K562 (cell line): ENCODE results near the gene MAP3K4. TPM values are rescaled to one million over a fixed set of nuclear protein-coding genes. Genes with fewer than 3 reads are reported as not detected.

Experiments
- CEBPB ChIP-seq: fragments of 450-650 bp; IDR thresholded peaks from 2 replicates; pipeline ENCODE4 v1.6.1; 2016; ENCODE audit warnings: missing genetic modification characterization, missing compliant biosample characterization
- EP400 ChIP-seq: fragments of 450-650 bp; IDR thresholded peaks from 2 replicates; pipeline ENCODE4 v1.6.1; 2017; ENCODE audit warnings: antibody characterized with exemption, mild to moderate bottlenecking, moderate library complexity
- EZH2 ChIP-seq: IDR thresholded peaks from 2 replicates; pipeline ENCODE4 v1.6.1; 2012; ENCODE audit warnings: low read depth, mild to moderate bottlenecking, inconsistent platforms, low read length, borderline replicate concordance
- GTF2F1 ChIP-seq: IDR thresholded peaks from 2 replicates; pipeline ENCODE4 v1.6.1; 2011; ENCODE audit warnings: low read depth, low read length, improper control_type of control experiment
- HNRNPK ChIP-seq: fragments of 200-400 bp; formaldehyde crosslinking; IDR thresholded peaks from one replicate; pipeline ENCODE4 v1.6.1; 2018; ENCODE audit warnings: mild to moderate bottlenecking, low read depth, low read length; ENCODE audit not compliant: poor library complexity, severe bottlenecking
- MAZ ChIP-seq, 2 experiments: fragments of 450-650 bp in 1 of 2; sonication (generic) in 1 of 2; formaldehyde crosslinking; IDR thresholded peaks in 1 of 2; conservative IDR thresholded peaks in 1 of 2; 2 replicates each; pipeline versions ENCODE4 v1.4.0 to v1.5.0; 2020; ENCODE audit warnings: mild to moderate bottlenecking in 1 of 2, missing genetic modification reagents in 1 of 2
- MCM3 ChIP-seq: fragments of 450-650 bp; IDR thresholded peaks from 2 replicates; pipeline ENCODE4 v1.6.1; 2016
- OTX1 ChIP-seq: fragments of 450-650 bp; formaldehyde crosslinking; IDR thresholded peaks from 2 replicates; pipeline ENCODE4 v1.4.0; 2022; ENCODE audit warnings: mild to moderate bottlenecking
- PHB2 ChIP-seq: fragments of 450-650 bp; IDR thresholded peaks from 2 replicates; pipeline ENCODE4 v1.6.1; 2017; ENCODE audit warnings: low read depth
- RAD51 ChIP-seq: fragments of 450-650 bp; IDR thresholded peaks from 2 replicates; pipeline ENCODE4 v1.7.1; 2016; ENCODE audit warnings: low read depth, mild to moderate bottlenecking, borderline replicate concordance
- RCOR1 ChIP-seq, 2 experiments: IDR thresholded peaks; 2 replicates each; pipeline ENCODE4 v1.6.1; 2012; ENCODE audit warnings: low read depth in 2 of 2, low read length in 2 of 2, borderline replicate concordance in 1 of 2, improper control_type of control experiment in 1 of 2
- SNIP1 ChIP-seq: fragments of 450-650 bp; IDR thresholded peaks from 2 replicates; pipeline ENCODE4 v1.7.1; 2017; ENCODE audit warnings: low read depth, mild to moderate bottlenecking
- SPI1 ChIP-seq: IDR thresholded peaks from 2 replicates; pipeline ENCODE4 v1.6.1; 2011; ENCODE audit warnings: low read depth, low read length, control low read depth, borderline replicate concordance
- TGIF2 ChIP-seq: sonication (generic); formaldehyde crosslinking; IDR thresholded peaks from 2 replicates; pipeline ENCODE4 v1.8.1; 2022; ENCODE audit warnings: mild to moderate bottlenecking, missing genetic modification reagents, moderate library complexity
- WHSC1 ChIP-seq: IDR thresholded peaks from one replicate; pipeline ENCODE4 v1.6.1; 2012; ENCODE audit warnings: low read length, control low read depth, inconsistent platforms
- ZC3H8 ChIP-seq: fragments of 450-650 bp; IDR thresholded peaks from 2 replicates; pipeline ENCODE4 v1.6.1; 2017
- polyA plus RNA-seq, 8 experiments: library from polyadenylated mRNA; depleted of rRNA in 4 of 8; stranded (reverse) in 5 of 8; unstranded in 3 of 8; fragments of >200 nt; fragmentation: Nextera tagmentation in 2 of 8; fragmentation: Illumina TruSeq in 1 of 8; extraction: Ambion mirVana in 2 of 8; extraction: Trizol in 1 of 8; gene quantifications; 2 replicates each; pipeline versions ENCODE4 v1.2.1 to v1.2.3, GENCODE V29; 2011 to 2014; ENCODE audit warnings: inconsistent platforms in 1 of 8, missing spikeins in 1 of 8
- total RNA-seq, 7 experiments: library from RNA; depleted of rRNA in 6 of 7; stranded (reverse); fragments of >200 nt in 6 of 7; fragmentation: Illumina TruSeq in 2 of 7; extraction: Trizol in 2 of 7; gene quantifications; 2 replicates each; pipeline versions ENCODE4 v1.2.1 to v1.2.3, GENCODE V29; 2011 to 2021; ENCODE audit warnings: low replicate concordance in 1 of 7
- TF ChIP-seq, protein P1 (sequence below), 2 experiments: IDR thresholded peaks; 2 replicates each; pipeline ENCODE4 v1.6.1; 2012; ENCODE audit warnings: improper control_type of control experiment in 2 of 2, low read depth in 2 of 2, low read length in 2 of 2, borderline replicate concordance in 1 of 2
- TF ChIP-seq, protein P2 (sequence below): fragments of 250-450 bp; sonication (Bioruptor Pico); IDR thresholded peaks from 2 replicates; pipeline ENCODE4 v1.8.0; 2021; ENCODE audit warnings: mild to moderate bottlenecking, moderate library complexity
- TF ChIP-seq, protein P3 (sequence below): fragments of 250-450 bp; sonication (Bioruptor Pico); IDR thresholded peaks from 2 replicates; pipeline ENCODE4 v1.8.0; 2021; ENCODE audit warnings: moderate library complexity, mild to moderate bottlenecking, inconsistent platforms
- TF ChIP-seq, protein P4 (sequence below): sonication (generic); formaldehyde crosslinking; IDR thresholded peaks from 2 replicates; pipeline ENCODE4 v1.9.0; 2022; ENCODE audit warnings: mild to moderate bottlenecking, missing genetic modification reagents
- TF ChIP-seq, protein P5 (sequence below): fragments of 450-650 bp; IDR thresholded peaks from 2 replicates; pipeline ENCODE4 v1.6.1; 2016; ENCODE audit warnings: missing biosample characterization, missing genetic modification characterization
- TF ChIP-seq, protein P6 (sequence below): fragments of 200-800 bp; sonication (Bioruptor generic); IDR thresholded peaks from 2 replicates; pipeline ENCODE4 v1.6.1; 2017; ENCODE audit warnings: missing genetic modification characterization, missing compliant biosample characterization

The MAP3K4 gene
- total and polyA plus RNA-seq, 9 of the 15 experiments (the other 6 are each of a cell fraction or from before 2014, with no cell fraction given): 21.0 to 77.2 (median 48.9) TPM

DNA sequence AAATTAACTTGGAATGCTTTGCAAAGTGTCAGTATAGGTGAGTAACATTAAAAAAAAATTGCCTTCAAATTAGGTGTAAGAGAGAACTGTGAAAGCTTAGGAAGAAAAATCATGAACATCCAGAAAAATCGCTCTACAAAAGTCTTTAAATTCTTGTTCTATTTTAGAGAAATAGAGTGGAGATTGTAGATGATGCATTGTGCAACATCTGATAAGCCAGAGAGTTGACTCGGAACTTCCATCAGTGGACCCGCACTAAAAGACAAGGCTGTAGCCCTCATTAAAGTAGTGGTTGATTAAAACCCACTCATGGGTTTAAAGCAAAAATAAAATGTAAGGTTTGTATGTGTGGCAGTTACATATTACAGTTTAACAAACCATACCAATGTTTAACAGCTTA, 35.8 kb downstream of the MAP3K4 start (continued):
- no peak for TF ChIP-seq MAZ (CRISPR knock-in tag; conservative IDR thresholded peaks at IDR 0.05 in 1 of 2, IDR thresholded peaks at IDR 0.05 in 1 of 2)
- TF ChIP-seq HNRNPK: no peak
- TF ChIP-seq, protein P1, sequence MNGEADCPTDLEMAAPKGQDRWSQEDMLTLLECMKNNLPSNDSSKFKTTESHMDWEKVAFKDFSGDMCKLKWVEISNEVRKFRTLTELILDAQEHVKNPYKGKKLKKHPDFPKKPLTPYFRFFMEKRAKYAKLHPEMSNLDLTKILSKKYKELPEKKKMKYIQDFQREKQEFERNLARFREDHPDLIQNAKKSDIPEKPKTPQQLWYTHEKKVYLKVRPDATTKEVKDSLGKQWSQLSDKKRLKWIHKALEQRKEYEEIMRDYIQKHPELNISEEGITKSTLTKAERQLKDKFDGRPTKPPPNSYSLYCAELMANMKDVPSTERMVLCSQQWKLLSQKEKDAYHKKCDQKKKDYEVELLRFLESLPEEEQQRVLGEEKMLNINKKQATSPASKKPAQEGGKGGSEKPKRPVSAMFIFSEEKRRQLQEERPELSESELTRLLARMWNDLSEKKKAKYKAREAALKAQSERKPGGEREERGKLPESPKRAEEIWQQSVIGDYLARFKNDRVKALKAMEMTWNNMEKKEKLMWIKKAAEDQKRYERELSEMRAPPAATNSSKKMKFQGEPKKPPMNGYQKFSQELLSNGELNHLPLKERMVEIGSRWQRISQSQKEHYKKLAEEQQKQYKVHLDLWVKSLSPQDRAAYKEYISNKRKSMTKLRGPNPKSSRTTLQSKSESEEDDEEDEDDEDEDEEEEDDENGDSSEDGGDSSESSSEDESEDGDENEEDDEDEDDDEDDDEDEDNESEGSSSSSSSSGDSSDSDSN (IDR thresholded peaks at IDR 0.05; ENCODE audit: borderline replicate concordance in 1 of 2, low read depth in 2 of 2, low read length in 2 of 2): no peak
- TF ChIP-seq EZH2: no peak
- TF ChIP-seq, protein P2, sequence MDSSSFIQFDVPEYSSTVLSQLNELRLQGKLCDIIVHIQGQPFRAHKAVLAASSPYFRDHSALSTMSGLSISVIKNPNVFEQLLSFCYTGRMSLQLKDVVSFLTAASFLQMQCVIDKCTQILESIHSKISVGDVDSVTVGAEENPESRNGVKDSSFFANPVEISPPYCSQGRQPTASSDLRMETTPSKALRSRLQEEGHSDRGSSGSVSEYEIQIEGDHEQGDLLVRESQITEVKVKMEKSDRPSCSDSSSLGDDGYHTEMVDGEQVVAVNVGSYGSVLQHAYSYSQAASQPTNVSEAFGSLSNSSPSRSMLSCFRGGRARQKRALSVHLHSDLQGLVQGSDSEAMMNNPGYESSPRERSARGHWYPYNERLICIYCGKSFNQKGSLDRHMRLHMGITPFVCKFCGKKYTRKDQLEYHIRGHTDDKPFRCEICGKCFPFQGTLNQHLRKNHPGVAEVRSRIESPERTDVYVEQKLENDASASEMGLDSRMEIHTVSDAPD (CRISPR knock-in tag): no peak
- TF ChIP-seq SNIP1: no peak
- TF ChIP-seq SPI1: no peak
- no peak for TF ChIP-seq TGIF2 (CRISPR knock-in tag)
- TF ChIP-seq, protein P3, sequence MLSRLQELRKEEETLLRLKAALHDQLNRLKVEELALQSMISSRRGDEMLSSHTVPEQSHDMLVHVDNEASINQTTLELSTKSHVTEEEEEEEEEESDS (CRISPR knock-in tag): no peak
- TF ChIP-seq, protein P4, sequence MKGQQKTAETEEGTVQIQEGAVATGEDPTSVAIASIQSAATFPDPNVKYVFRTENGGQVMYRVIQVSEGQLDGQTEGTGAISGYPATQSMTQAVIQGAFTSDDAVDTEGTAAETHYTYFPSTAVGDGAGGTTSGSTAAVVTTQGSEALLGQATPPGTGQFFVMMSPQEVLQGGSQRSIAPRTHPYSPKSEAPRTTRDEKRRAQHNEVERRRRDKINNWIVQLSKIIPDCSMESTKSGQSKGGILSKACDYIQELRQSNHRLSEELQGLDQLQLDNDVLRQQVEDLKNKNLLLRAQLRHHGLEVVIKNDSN (CRISPR knock-in tag): no peak
- no peak for TF ChIP-seq EP400
- no peak for TF ChIP-seq MCM3
- TF ChIP-seq, protein P5, sequence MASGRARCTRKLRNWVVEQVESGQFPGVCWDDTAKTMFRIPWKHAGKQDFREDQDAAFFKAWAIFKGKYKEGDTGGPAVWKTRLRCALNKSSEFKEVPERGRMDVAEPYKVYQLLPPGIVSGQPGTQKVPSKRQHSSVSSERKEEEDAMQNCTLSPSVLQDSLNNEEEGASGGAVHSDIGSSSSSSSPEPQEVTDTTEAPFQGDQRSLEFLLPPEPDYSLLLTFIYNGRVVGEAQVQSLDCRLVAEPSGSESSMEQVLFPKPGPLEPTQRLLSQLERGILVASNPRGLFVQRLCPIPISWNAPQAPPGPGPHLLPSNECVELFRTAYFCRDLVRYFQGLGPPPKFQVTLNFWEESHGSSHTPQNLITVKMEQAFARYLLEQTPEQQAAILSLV (tag): peak; percentile 61; the same call in 1 of the 2 replicates
- TF ChIP-seq RCOR1 (IDR thresholded peaks at IDR 0.05; ENCODE audit: borderline replicate concordance in 1 of 2, low read depth in 2 of 2, low read length in 2 of 2): 0 out of 4 replicates have a peak, but pooled peaks of 1 of the 2 experiments have one; percentile 9
- TF ChIP-seq, protein P6, sequence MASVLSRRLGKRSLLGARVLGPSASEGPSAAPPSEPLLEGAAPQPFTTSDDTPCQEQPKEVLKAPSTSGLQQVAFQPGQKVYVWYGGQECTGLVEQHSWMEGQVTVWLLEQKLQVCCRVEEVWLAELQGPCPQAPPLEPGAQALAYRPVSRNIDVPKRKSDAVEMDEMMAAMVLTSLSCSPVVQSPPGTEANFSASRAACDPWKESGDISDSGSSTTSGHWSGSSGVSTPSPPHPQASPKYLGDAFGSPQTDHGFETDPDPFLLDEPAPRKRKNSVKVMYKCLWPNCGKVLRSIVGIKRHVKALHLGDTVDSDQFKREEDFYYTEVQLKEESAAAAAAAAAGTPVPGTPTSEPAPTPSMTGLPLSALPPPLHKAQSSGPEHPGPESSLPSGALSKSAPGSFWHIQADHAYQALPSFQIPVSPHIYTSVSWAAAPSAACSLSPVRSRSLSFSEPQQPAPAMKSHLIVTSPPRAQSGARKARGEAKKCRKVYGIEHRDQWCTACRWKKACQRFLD (CRISPR knock-in tag): no peak
- TF ChIP-seq ZC3H8: no peak
- no peak for TF ChIP-seq PHB2
- TF ChIP-seq CEBPB (tag): peak; percentile 98
- TF ChIP-seq GTF2F1: no peak
- TF ChIP-seq OTX1 (CRISPR knock-in tag): no peak
- TF ChIP-seq WHSC1: no peak
- no peak for TF ChIP-seq RAD51
